Measurements from ENCODE around the gene CDC14A.

Gene CDC14A

GRCh38 chr1:100482748-100483147, 130.4 kb downstream of the CDC14A start:
- no peaks in the 10 kb centered on the region for H3K27me3 Mint-ChIP-seq
- peak overlapping the region in 1 of 2 donors; percentile 45 for H3K27ac Mint-ChIP-seq
- peaks cover 35% of the 10 kb centered on the region for H3K36me3 Mint-ChIP-seq (ENCODE audit: insufficient read depth)
- peaks cover 0 to 11% of the 10 kb centered on the region in 2 donors for H3K4me1 Mint-ChIP-seq (ENCODE audit: low read depth in 2 of 2)
- no peak for ATAC-seq (replicated peaks)
- no peak overlapping the region for H3K4me3 Mint-ChIP-seq
- no peak for DNase-seq
- no peaks in the 10 kb centered on the region for H3K9me3 Mint-ChIP-seq

GRCh38 chr1:100483230-100483629, 130.9 kb downstream of the CDC14A start:
- H3K9me3 Mint-ChIP-seq, result no peaks in the 10 kb centered on the region
- no peak overlapping the region for H3K4me3 Mint-ChIP-seq
- H3K27me3 Mint-ChIP-seq, result no peaks in the 10 kb centered on the region
- H3K27ac Mint-ChIP-seq, result no peak overlapping the region
- H3K4me1 Mint-ChIP-seq (ENCODE audit: low read depth in 2 of 2), result peaks cover 0 to 9% of the 10 kb centered on the region in 2 donors
- ATAC-seq (replicated peaks) (no peak), DNase-seq (no peak)
- H3K36me3 Mint-ChIP-seq (ENCODE audit: insufficient read depth), result peaks cover 35% of the 10 kb centered on the region

- no peak overlapping the region for H3K27ac Mint-ChIP-seq
- H3K36me3 Mint-ChIP-seq (ENCODE audit: insufficient read depth), result peaks cover 34% of the 10 kb centered on the region
- H3K9me3 Mint-ChIP-seq, result no peaks in the 10 kb centered on the region
- H3K4me3 Mint-ChIP-seq, result no peak overlapping the region
- ATAC-seq (replicated peaks), result no peak
- peaks cover 0 to 3% of the 10 kb centered on the region in 2 donors for H3K4me1 Mint-ChIP-seq (ENCODE audit: low read depth in 2 of 2)
- no peaks in the 10 kb centered on the region for H3K27me3 Mint-ChIP-seq
- no peak for DNase-seq
Measured at GRCh38 chr1:100485855-100486258, 133.6 kb downstream of the CDC14A start.

GRCh38 chr1:100494393-100495084, 142.2 kb downstream of the CDC14A start:
- Mint-ChIP-seq H3K27me3 (no peaks in the 10 kb centered on the region), H3K36me3 (ENCODE audit: insufficient read depth) (peaks cover 46% of the 10 kb centered on the region), H3K4me1 (ENCODE audit: low read depth in 2 of 2) (peaks cover 5 to 10% of the 10 kb centered on the region in 2 donors), H3K9me3 (no peaks in the 10 kb centered on the region), H3K4me3 (no peak overlapping the region), H3K27ac (no peak overlapping the region)
- DNase-seq, result no peak
- no peak for ATAC-seq (replicated peaks)

- H3K4me3 Mint-ChIP-seq, result no peak overlapping the region
- H3K9me3 Mint-ChIP-seq, result no peaks in the 10 kb centered on the region
- H3K27ac Mint-ChIP-seq, result no peak overlapping the region
- peaks cover 5 to 12% of the 10 kb centered on the region in 2 donors for H3K4me1 Mint-ChIP-seq (ENCODE audit: low read depth in 2 of 2)
- no peaks in the 10 kb centered on the region for H3K27me3 Mint-ChIP-seq
- DNase-seq, result no peak
- H3K36me3 Mint-ChIP-seq (ENCODE audit: insufficient read depth), result peaks cover 49% of the 10 kb centered on the region
- no peak for ATAC-seq (replicated peaks)
Measured at GRCh38 chr1:100496896-100497295, 144.6 kb downstream of the CDC14A start.

GRCh38 chr1:100497796-100498195, 145.5 kb downstream of the CDC14A start:
- no peak for ATAC-seq (replicated peaks)
- DNase-seq, result no peak
- H3K27me3 Mint-ChIP-seq, result no peaks in the 10 kb centered on the region
- H3K4me3 Mint-ChIP-seq, result no peak overlapping the region
- H3K4me1 Mint-ChIP-seq (ENCODE audit: low read depth in 2 of 2), result peaks cover 5 to 8% of the 10 kb centered on the region in 2 donors
- peaks cover 51% of the 10 kb centered on the region for H3K36me3 Mint-ChIP-seq (ENCODE audit: insufficient read depth)
- H3K9me3 Mint-ChIP-seq, result no peaks in the 10 kb centered on the region
- H3K27ac Mint-ChIP-seq, result no peak overlapping the region

GRCh38 chr1:100499194-100499811, 147.0 kb downstream of the CDC14A start:
- peaks cover 51% of the 10 kb centered on the region for H3K36me3 Mint-ChIP-seq (ENCODE audit: insufficient read depth)
- peaks cover 3 to 8% of the 10 kb centered on the region in 2 donors for H3K4me1 Mint-ChIP-seq (ENCODE audit: low read depth in 2 of 2)
- H3K9me3 Mint-ChIP-seq, result no peaks in the 10 kb centered on the region
- H3K4me3 Mint-ChIP-seq, result no peak overlapping the region
- ATAC-seq (replicated peaks) (no peak), DNase-seq (no peak)
- peak overlapping the region in 1 of 2 donors; percentile 2 for H3K27ac Mint-ChIP-seq
- no peaks in the 10 kb centered on the region for H3K27me3 Mint-ChIP-seq

- H3K36me3 Mint-ChIP-seq (ENCODE audit: insufficient read depth), result peaks cover 53% of the 10 kb centered on the region
- no peaks in the 10 kb centered on the region for H3K9me3 Mint-ChIP-seq
- H3K4me1 Mint-ChIP-seq (ENCODE audit: low read depth in 2 of 2), result peaks cover 3 to 15% of the 10 kb centered on the region in 2 donors
- peak overlapping the region in 1 of 2 donors; percentile 48 for H3K27ac Mint-ChIP-seq
- no peak overlapping the region for H3K4me3 Mint-ChIP-seq
- ATAC-seq (replicated peaks) (no peak), DNase-seq (no peak)
- no peaks in the 10 kb centered on the region for H3K27me3 Mint-ChIP-seq
Measured at GRCh38 chr1:100502052-100502792, 149.9 kb downstream of the CDC14A start.

GRCh38 chr1:100506217-100506616, 153.9 kb downstream of the CDC14A start:
- Mint-ChIP-seq H3K9me3 (no peaks in the 10 kb centered on the region), H3K4me3 (no peak overlapping the region), H3K36me3 (ENCODE audit: insufficient read depth) (peaks cover 35% of the 10 kb centered on the region), H3K4me1 (ENCODE audit: low read depth in 2 of 2) (peaks cover 7 to 10% of the 10 kb centered on the region in 2 donors), H3K27ac (no peak overlapping the region), H3K27me3 (no peaks in the 10 kb centered on the region)
- DNase-seq (no peak), ATAC-seq (replicated peaks) (no peak)

GRCh38 chr1:100510451-100510850, 158.1 kb downstream of the CDC14A start:
- Mint-ChIP-seq H3K4me3 (no peak overlapping the region), H3K36me3 (ENCODE audit: insufficient read depth) (peaks cover 21% of the 10 kb centered on the region), H3K27ac (no peak overlapping the region), H3K27me3 (no peaks in the 10 kb centered on the region), H3K9me3 (no peaks in the 10 kb centered on the region), H3K4me1 (ENCODE audit: low read depth in 2 of 2) (peaks cover 0 to 10% of the 10 kb centered on the region in 2 donors)
- DNase-seq (no peak), ATAC-seq (replicated peaks) (no peak)

GRCh38 chr1:100511058-100511457, 158.8 kb downstream of the CDC14A start:
- DNase-seq (no peak), ATAC-seq (replicated peaks) (no peak)
- no peak overlapping the region for H3K4me3 Mint-ChIP-seq
- H3K9me3 Mint-ChIP-seq, result no peaks in the 10 kb centered on the region
- peaks cover 0 to 10% of the 10 kb centered on the region in 2 donors for H3K4me1 Mint-ChIP-seq (ENCODE audit: low read depth in 2 of 2)
- H3K27ac Mint-ChIP-seq, result no peak overlapping the region
- H3K27me3 Mint-ChIP-seq, result no peaks in the 10 kb centered on the region
- peaks cover 19% of the 10 kb centered on the region for H3K36me3 Mint-ChIP-seq (ENCODE audit: insufficient read depth)

GRCh38 chr1:100511773-100512172, 159.5 kb downstream of the CDC14A start:
- no peak overlapping the region for H3K27ac Mint-ChIP-seq
- H3K4me3 Mint-ChIP-seq, result no peak overlapping the region
- no peaks in the 10 kb centered on the region for H3K27me3 Mint-ChIP-seq
- ATAC-seq (replicated peaks), result no peak
- H3K4me1 Mint-ChIP-seq (ENCODE audit: low read depth in 2 of 2), result peaks cover 0 to 10% of the 10 kb centered on the region in 2 donors
- H3K9me3 Mint-ChIP-seq, result no peaks in the 10 kb centered on the region
- no peak for DNase-seq
- H3K36me3 Mint-ChIP-seq (ENCODE audit: insufficient read depth), result peaks cover 19% of the 10 kb centered on the region

- Mint-ChIP-seq H3K36me3 (ENCODE audit: insufficient read depth) (peaks cover 11% of the 10 kb centered on the region), H3K4me3 (no peak overlapping the region), H3K9me3 (no peaks in the 10 kb centered on the region), H3K27me3 (no peaks in the 10 kb centered on the region), H3K4me1 (ENCODE audit: low read depth in 2 of 2) (peaks cover 0 to 10% of the 10 kb centered on the region in 2 donors), H3K27ac (no peak overlapping the region)
- ATAC-seq (replicated peaks) (no peak), DNase-seq (no peak)
Measured at GRCh38 chr1:100512803-100513352, 160.6 kb downstream of the CDC14A start.
